HUES48 (cell line): ENCODE measurements around the gene MGLL.
"Not testable (repeated sequence)": the region's sequence is repeated elsewhere in the genome, so short reads cannot be mapped to it uniquely, and the experiment has no call there.

ENCODE experiments used
- H3K27ac ChIP-seq: one replicate; pipeline ENCODE4 v1.7.0; 2013; ENCODE audit warnings: low read depth, low read length, inconsistent platforms
- H3K27me3 ChIP-seq: 2 replicates; pipeline ENCODE4 v1.6.1; 2013; ENCODE audit warnings: mild to moderate bottlenecking, low read length; ENCODE audit not compliant: control insufficient read depth, insufficient read depth
- H3K36me3 ChIP-seq: 2 replicates; pipeline ENCODE4 v1.6.1; 2013; ENCODE audit warnings: low read length; ENCODE audit not compliant: control insufficient read depth, insufficient read depth
- H3K4me1 ChIP-seq: 2 replicates; pipeline ENCODE4 v1.6.1; 2013; ENCODE audit warnings: mild to moderate bottlenecking, low read length; ENCODE audit not compliant: control insufficient read depth, insufficient read depth
- H3K4me3 ChIP-seq: 2 replicates; pipeline ENCODE4 v1.5.1; 2013; ENCODE audit warnings: mild to moderate bottlenecking, low read depth, low read length
- H3K9ac ChIP-seq: 2 replicates; pipeline ENCODE4 v1.6.1; 2013; ENCODE audit warnings: mild to moderate bottlenecking, low read depth, low read length, moderate library complexity
- H3K9me3 ChIP-seq: 2 replicates; pipeline ENCODE4 v1.6.1; 2013; ENCODE audit warnings: low read length; ENCODE audit not compliant: control insufficient read depth, insufficient read depth

Gene MGLL

DNA sequence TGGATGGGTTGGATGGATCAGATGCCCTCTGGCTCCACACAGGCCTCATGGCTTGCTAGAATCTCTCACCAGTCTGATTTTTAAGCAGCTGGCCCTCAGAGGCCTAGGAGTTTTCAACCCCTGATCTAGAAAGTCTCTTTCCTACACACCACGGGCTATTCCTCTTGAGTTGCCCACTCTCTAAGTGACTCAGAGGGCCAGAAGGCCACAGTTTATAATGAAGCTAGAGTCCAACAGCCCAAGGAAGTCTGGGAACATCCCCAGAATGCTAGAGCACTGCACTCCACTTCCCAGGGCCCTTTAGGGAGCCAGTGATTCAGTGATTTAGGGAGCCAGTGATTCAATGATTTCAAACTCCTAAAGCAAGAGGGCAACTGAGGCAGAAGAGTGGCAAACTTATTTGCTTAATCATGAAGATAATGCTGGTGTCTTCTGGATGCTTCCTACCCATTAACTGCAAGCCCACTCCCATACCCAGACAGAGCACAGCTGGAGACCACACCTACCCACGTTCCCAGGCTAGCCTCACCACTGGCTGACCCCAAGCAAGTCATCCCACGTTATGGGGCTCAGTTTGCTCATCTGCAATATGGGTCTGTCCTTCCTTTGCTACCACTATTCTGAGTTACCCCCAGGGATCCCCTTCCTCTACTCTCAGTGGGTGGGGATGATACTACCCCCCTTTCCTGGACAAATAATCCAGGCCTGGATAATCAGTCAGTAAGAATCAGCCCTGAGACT is 112.8 kb downstream of the MGLL start:
- H3K9me3 ChIP-seq, result no peaks in the 10 kb centered on the region
- no peak overlapping the region for H3K4me3 ChIP-seq
- no peak overlapping the region for H3K27ac ChIP-seq
- peaks cover 16% of the 10 kb centered on the region for H3K4me1 ChIP-seq
- H3K9ac ChIP-seq, result no peak overlapping the region
- no peaks in the 10 kb centered on the region for H3K27me3 ChIP-seq
- no peaks in the 10 kb centered on the region for H3K36me3 ChIP-seq

DNA sequence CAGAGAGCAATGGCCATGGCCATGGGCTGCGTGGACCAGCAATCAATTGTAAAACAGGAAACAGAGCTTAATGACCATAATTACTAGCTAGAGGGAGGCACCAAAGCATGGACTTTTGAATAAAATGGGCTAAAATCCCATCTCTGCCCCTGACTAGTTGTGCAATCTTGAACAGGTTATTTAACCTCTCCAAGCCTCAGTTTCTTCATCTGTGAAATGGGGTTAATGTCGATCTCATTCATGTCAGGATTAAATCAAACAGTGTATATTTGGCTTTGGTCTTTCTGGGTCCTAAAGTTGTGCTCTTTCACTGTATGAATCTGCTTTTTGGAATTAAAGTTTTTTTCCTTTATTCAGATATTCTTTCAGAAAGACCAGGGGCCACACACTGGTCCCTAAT is 113.5 kb downstream of the MGLL start:
- H3K27ac ChIP-seq, result no peak overlapping the region
- H3K4me3 ChIP-seq, result no peak overlapping the region
- no peak overlapping the region for H3K9ac ChIP-seq
- peaks cover 16% of the 10 kb centered on the region for H3K4me1 ChIP-seq
- no peaks in the 10 kb centered on the region for H3K27me3 ChIP-seq
- no peaks in the 10 kb centered on the region for H3K9me3 ChIP-seq
- H3K36me3 ChIP-seq, result no peaks in the 10 kb centered on the region

DNA sequence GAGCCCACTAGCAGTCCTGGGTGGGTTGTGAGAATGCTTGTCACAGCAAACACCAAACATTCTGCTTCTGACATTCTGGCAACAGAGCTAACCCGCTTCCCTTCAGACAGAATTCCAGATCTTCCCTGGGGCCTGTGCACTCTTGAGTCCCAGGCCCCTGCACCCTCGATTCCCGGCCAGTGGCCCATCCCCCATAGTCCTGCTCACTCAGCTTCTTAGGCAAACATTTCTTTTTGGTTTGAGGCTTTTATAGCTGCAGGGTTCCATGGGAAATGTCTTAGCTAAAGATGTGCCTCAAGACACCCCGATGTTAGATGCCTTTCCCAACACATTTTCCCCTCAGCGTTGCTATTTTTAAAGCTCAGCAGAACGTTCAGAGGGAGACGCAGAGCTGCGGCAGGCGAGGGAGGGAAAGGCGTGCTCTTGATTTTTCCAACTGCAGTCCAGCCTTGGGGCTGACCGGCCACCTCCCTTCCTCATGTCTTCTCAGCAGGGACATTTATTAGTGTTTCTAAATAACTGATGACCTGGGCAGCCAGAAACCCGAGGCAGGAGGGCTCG is 114.4 kb downstream of the MGLL start:
- Histone ChIP-seq H3K4me3 (no peak overlapping the region), H3K4me1 (peaks cover 18% of the 10 kb centered on the region), H3K27ac (no peak overlapping the region), H3K27me3 (no peaks in the 10 kb centered on the region), H3K36me3 (no peaks in the 10 kb centered on the region), H3K9ac (no peak overlapping the region), H3K9me3 (no peaks in the 10 kb centered on the region)

DNA sequence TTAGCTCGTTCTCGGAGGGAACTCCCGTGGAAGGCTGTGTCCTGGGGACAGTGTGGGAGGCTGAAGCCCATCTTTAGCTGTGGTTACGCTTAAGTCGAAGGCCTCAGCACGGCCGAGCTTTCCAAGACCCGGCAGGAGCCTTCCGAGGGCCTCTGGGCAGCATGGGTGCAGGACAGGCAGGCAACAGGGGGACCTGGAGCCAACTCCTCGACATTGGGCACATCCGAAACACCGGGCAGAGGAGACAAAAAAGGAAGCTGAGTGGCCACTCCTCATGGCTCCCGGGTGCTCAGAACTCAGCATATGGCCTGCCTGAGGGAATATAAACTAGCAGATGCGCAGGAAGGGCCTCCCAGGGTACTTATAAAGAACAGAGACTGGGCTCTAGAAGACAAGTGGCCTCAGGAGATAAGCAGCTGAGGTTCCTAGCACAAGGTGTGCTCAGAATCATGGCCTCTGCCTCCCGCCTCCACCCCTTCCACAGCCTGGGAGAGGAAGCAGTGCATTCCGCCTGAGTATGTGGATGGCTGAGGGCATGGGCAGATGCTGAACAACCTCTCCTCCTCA is 115.4 kb downstream of the MGLL start:
- Histone ChIP-seq H3K9me3 (no peaks in the 10 kb centered on the region), H3K27ac (no peak overlapping the region), H3K36me3 (no peaks in the 10 kb centered on the region), H3K4me1 (peaks cover 18% of the 10 kb centered on the region), H3K9ac (no peak overlapping the region), H3K27me3 (no peaks in the 10 kb centered on the region), H3K4me3 (no peak overlapping the region)

DNA sequence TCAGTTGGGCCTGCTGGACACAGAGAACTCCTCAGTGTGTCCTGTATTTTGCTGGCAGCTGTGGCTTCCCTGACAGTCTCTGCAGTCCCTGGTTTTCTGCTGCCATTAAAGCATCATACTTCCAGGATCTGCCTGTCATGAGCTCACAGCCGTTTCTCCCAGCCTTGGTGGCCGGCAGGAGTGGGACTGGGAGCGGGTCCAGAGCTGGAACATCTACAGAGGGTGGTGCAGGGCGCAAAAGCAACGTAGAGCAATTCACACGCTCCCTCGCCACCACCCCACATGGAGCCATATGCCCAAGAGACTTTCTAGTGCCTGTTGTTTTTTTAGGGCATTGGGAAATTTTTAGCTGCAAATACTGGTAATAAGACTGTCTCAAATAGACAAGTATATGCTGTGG is 116.0 kb downstream of the MGLL start:
- Histone ChIP-seq H3K9me3 (no peaks in the 10 kb centered on the region), H3K36me3 (no peaks in the 10 kb centered on the region), H3K27me3 (no peaks in the 10 kb centered on the region), H3K4me1 (peaks cover 17% of the 10 kb centered on the region), H3K4me3 (no peak overlapping the region), H3K27ac (no peak overlapping the region), H3K9ac (no peak overlapping the region)

DNA sequence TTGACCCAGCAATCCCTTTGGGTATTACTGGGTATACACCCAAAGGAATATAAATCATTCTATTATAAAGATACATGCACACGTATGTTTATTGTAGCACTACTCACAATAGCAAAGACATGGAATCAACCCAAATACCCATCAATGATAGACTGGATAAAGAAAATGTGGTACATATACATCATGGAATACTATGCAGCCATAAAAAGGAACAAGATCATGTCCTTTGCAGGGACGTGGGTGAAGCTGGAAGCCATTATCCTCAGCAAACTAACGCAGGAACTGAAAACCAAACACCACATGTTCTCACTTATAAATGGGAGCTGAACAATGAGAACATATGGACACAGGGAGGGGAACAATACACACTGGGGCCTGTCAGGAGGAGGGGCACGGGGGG is 117.5 kb downstream of the MGLL start:
- H3K27ac ChIP-seq, H3K9me3 ChIP-seq, H3K4me3 ChIP-seq, H3K27me3 ChIP-seq, H3K9ac ChIP-seq, H3K36me3 ChIP-seq: not testable (repeated sequence)
- peaks cover 11% of the 10 kb centered on the region for H3K4me1 ChIP-seq

DNA sequence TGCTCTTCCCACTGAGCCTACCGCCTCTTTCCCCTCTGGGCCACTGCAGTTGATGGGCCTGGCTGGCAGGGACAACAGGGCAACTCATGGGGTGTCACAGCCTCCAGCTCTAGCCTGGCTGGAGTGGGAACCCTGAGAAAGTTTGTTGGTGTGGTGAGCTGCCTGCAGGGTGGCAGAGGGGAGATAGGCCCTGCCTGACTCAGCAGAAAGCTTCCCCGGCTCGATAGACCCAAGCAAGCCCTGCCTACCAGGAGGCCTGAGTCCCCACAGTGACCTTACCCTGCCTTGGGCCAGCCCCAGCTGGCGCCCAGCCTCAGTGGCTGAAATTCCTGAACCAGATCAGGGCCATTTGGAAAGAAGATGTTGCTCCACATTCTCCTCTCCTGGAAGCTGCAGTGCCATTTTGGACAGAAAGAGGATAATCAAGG is 120.2 kb downstream of the MGLL start:
- no peaks in the 10 kb centered on the region for H3K9me3 ChIP-seq
- no peaks in the 10 kb centered on the region for H3K27me3 ChIP-seq
- H3K36me3 ChIP-seq, result no peaks in the 10 kb centered on the region
- H3K9ac ChIP-seq, result no peak overlapping the region
- H3K4me1 ChIP-seq, result peaks cover 3% of the 10 kb centered on the region; the same call in 1 of the 2 replicates
- no peak overlapping the region for H3K4me3 ChIP-seq
- H3K27ac ChIP-seq, result no peak overlapping the region

DNA sequence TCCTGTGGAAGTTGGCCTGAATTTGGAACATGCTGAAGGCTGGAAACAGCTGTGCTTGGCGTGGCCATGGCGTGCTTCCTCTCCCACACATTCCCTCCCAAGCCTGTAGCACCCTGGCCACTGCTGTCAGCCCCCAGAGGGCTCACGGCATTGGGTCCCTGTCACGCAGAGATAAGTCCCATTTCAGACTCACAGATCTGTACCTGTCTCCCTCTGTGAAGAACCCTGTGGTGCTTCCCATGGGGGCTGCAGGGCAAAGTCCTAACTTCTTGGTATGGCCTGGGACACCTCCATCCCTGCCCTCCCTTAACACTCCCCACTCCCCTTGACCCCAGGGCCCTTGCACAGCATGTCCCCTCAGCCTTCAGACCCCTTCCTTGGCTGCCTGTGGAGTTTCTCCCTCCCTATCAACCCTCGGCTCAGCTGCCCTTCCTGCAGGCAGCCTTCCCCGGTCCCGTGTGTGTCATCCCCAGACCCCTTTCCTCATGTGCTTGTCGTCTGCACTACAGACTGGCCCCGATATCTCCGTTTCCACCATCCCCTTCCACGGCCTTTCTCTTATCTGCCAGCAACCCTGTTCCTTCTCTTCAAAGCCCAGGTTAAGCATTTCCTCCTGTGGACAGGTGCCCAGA is 120.9 kb downstream of the MGLL start:
- Histone ChIP-seq H3K27ac (no peak overlapping the region), H3K9me3 (no peaks in the 10 kb centered on the region), H3K4me1 (peaks cover 3% of the 10 kb centered on the region; the same call in 1 of the 2 replicates), H3K4me3 (no peak overlapping the region), H3K36me3 (no peaks in the 10 kb centered on the region), H3K27me3 (no peaks in the 10 kb centered on the region), H3K9ac (no peak overlapping the region)

GRCh38 chr3:127700406-127700805 is 121.9 kb downstream of the MGLL start:
- H3K4me1 ChIP-seq, result peaks cover 3% of the 10 kb centered on the region; the same call in 1 of the 2 replicates
- H3K9me3 ChIP-seq, result no peaks in the 10 kb centered on the region
- H3K27me3 ChIP-seq, result no peaks in the 10 kb centered on the region
- no peak overlapping the region for H3K4me3 ChIP-seq
- H3K36me3 ChIP-seq, result no peaks in the 10 kb centered on the region
- H3K9ac ChIP-seq, result no peak overlapping the region
- no peak overlapping the region for H3K27ac ChIP-seq

DNA sequence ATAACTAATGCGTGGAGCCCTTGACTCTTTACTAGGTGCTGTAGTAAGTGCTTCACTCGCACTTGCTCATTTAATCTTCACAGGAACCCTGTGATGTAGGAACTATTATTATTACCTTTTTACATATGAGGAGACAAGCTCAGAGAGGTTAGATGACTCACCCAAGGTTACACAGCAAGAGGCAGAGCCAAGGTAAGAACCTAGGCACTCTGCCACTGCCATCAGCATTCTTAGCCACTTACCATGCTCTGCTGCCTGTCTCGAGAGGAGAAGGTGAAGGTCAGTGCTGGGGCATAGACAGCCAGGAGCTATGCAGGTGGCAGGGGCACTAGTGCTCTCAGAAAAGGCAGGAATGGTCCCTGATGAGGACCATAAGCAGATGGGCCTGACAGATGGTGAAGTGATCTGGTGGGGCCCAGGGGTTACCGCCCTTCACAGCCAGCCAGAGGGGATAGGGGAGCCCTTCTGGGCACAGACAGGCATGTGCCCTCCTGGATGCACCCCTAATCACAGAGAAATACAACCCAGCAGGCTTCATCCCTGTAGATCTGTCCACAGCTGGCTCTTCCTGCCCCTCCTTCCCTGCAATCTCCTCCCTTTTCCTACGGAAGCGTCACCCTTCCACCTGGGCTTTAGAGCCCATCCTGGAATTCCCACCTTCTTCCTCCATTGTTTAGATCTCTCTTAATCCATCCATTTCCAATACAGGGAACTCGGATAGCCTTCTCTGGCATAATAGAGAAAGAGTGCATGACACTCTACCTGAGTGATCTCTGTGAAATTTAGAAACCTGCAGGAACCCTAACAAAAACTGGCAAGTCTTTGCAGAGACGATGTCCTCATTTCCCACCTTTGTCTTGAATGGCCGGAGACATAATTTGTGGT is 122.7 kb downstream of the MGLL start:
- Histone ChIP-seq H3K27ac (no peak overlapping the region), H3K9ac (no peak overlapping the region), H3K27me3 (no peaks in the 10 kb centered on the region), H3K4me1 (peaks cover 3% of the 10 kb centered on the region; the same call in 1 of the 2 replicates), H3K9me3 (no peaks in the 10 kb centered on the region), H3K4me3 (no peak overlapping the region), H3K36me3 (no peaks in the 10 kb centered on the region)
